Neural cell (in vitro differentiated cells): Measurements from ENCODE around the gene BNC2. TPM values are rescaled to one million over a fixed set of nuclear protein-coding genes. Genes with fewer than 3 reads are reported as not detected.

ENCODE experiments used
- H2AFZ ChIP-seq: fragments of 200-600, 300-800 bp; sonication (generic), shearing (Covaris generic); 2 replicates; pipeline ENCODE4 v1.6.0; 2014; ENCODE audit warnings: low read depth, mild to moderate bottlenecking, antibody characterized with exemption, low read length, moderate library complexity
- H3F3A ChIP-seq: fragments of 200-600 bp; shearing (Covaris generic); 2 replicates; pipeline ENCODE4 v1.6.1; 2016; ENCODE audit warnings: mild to moderate bottlenecking, moderate library complexity, mixed read lengths, antibody characterized with exemption, low read length; ENCODE audit not compliant: insufficient read depth, poor library complexity, severe bottlenecking
- H3K27ac ChIP-seq: fragments of 200-600, 300-800 bp; sonication (generic), shearing (Covaris generic); 2 replicates; pipeline ENCODE4 v1.5.1; 2014; ENCODE audit warnings: mild to moderate bottlenecking, low read length, moderate library complexity
- H3K27me3 ChIP-seq: fragments of 300-800, 200-600 bp; sonication (generic), shearing (Covaris generic); 2 replicates; pipeline ENCODE4 v1.6.0; 2014; ENCODE audit warnings: mild to moderate bottlenecking, low read depth, low read length, moderate library complexity; ENCODE audit not compliant: insufficient read depth
- H3K36me3 ChIP-seq: fragments of 300-800, 200-600 bp; sonication (generic), shearing (Covaris generic); 2 replicates; pipeline ENCODE4 v1.5.1; 2014; ENCODE audit warnings: mild to moderate bottlenecking, antibody characterized with exemption, low read length, moderate library complexity; ENCODE audit not compliant: insufficient read depth
- H3K4me2 ChIP-seq: fragments of 300-800, 200-600 bp; sonication (generic), shearing (Covaris generic); 2 replicates; pipeline ENCODE4 v1.6.0; 2014; ENCODE audit warnings: mild to moderate bottlenecking, low read length
- H3K4me3 ChIP-seq: fragments of 300-800, 200-600 bp; sonication (generic), shearing (Covaris generic); 2 replicates; pipeline ENCODE4 v1.5.1; 2014; ENCODE audit warnings: mild to moderate bottlenecking, low read length, moderate library complexity
- H3K79me2 ChIP-seq: fragments of 200-600 bp; shearing (Covaris generic); replicated peaks from 2 replicates; pipeline ENCODE4 v1.6.0; 2014; ENCODE audit warnings: mild to moderate bottlenecking, low read length, moderate library complexity; ENCODE audit not compliant: insufficient read depth
- H3K9ac ChIP-seq: fragments of 300-800, 200-600 bp; sonication (generic), shearing (Covaris generic); 2 replicates; pipeline ENCODE4 v1.6.1; 2016; ENCODE audit warnings: mild to moderate bottlenecking, low read length, mixed read lengths
- H3K9me2 ChIP-seq: fragments of 200-600 bp; shearing (Covaris generic); 2 replicates; pipeline ENCODE4 v1.6.1; 2016; ENCODE audit warnings: mild to moderate bottlenecking, low read length, mixed read lengths; ENCODE audit not compliant: insufficient read depth
- H3K9me3 ChIP-seq: fragments of 200-600, 300-800 bp; sonication (generic), shearing (Covaris generic); 2 replicates; pipeline ENCODE4 v1.6.1; 2016; ENCODE audit warnings: mild to moderate bottlenecking, mixed run types, low read length, moderate library complexity, mixed read lengths
- H4K20me1 ChIP-seq: fragments of 200-600 bp; shearing (Covaris generic); 2 replicates; pipeline ENCODE4 v1.6.1; 2016; ENCODE audit warnings: mild to moderate bottlenecking, mixed run types; ENCODE audit not compliant: insufficient read depth
- EP300 ChIP-seq: fragments of 450-650 bp; conservative IDR thresholded peaks from 2 replicates; pipeline ENCODE4 v1.6.1; 2014; ENCODE audit warnings: antibody characterized with exemption, mild to moderate bottlenecking, moderate library complexity; ENCODE audit not compliant: poor library complexity, severe bottlenecking
- EZH2 ChIP-seq: fragments of 200-600, 300-800 bp; shearing (Covaris generic), sonication (generic); IDR thresholded peaks from 2 replicates; pipeline ENCODE4 v1.6.1; 2014; ENCODE audit warnings: antibody characterized with exemption, low read length, borderline replicate concordance, mild to moderate bottlenecking; ENCODE audit not compliant: insufficient read depth, poor library complexity, severe bottlenecking
- MXI1 ChIP-seq: fragments of 450-650 bp; conservative IDR thresholded peaks from 2 replicates; pipeline ENCODE4 v1.6.1; 2014; ENCODE audit warnings: antibody characterized with exemption, mild to moderate bottlenecking; ENCODE audit not compliant: poor library complexity, severe bottlenecking
- POLR2AphosphoS5 ChIP-seq: IDR thresholded peaks from 2 replicates; pipeline ENCODE4 v1.6.1; 2012
- RAD21 ChIP-seq: fragments of 450-650 bp; conservative IDR thresholded peaks from 2 replicates; pipeline ENCODE4 v1.6.1; 2014; ENCODE audit warnings: antibody characterized with exemption, mild to moderate bottlenecking, moderate library complexity
- SMC3 ChIP-seq: fragments of 450-650 bp; conservative IDR thresholded peaks from 2 replicates; pipeline ENCODE4 v1.6.1; 2014; ENCODE audit warnings: antibody characterized with exemption, mild to moderate bottlenecking, moderate library complexity; ENCODE audit not compliant: poor library complexity
- TAF1 ChIP-seq: IDR thresholded peaks from 2 replicates; pipeline ENCODE4 v1.6.1; 2012; ENCODE audit warnings: low read depth
- polyA plus RNA-seq: library from polyadenylated mRNA; depleted of rRNA; stranded (reverse); fragments of >200 nt; gene quantifications from 2 replicates; pipeline ENCODE4 v1.2.3, GENCODE V29; 2014
- TF ChIP-seq, protein P1 (sequence below): fragments of 450-650 bp; IDR thresholded peaks from 2 replicates; pipeline ENCODE4 v1.5.1; 2014; ENCODE audit warnings: antibody characterized with exemption, mild to moderate bottlenecking, moderate library complexity; ENCODE audit not compliant: poor library complexity, severe bottlenecking
- TF ChIP-seq, protein P2 (sequence below): IDR thresholded peaks from 2 replicates; pipeline ENCODE4 v1.6.1; 2012; ENCODE audit warnings: borderline replicate concordance

BNC2 gene
- polyA plus RNA-seq, 1 donor from 2014 or later, result 1.3 TPM

DNA sequence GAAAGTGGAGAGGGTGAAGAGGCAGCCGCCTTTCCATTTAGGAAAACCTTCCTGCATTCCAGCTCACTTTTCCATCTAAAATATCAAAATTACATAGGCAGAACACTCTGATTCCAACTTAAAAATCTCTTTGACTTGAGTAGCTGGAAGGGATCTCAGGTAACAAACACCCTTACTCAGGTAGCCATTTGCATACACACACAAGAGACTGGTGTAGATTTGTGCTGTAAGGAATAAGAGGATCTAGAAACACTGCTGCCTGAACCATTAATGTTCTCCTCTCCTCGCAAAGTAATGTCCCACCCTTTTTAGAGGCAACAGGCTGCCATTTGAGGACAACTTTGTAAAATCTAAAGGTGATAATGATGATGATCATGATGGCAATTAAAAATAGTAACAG lies 53.5 kb downstream of the BNC2 start:
- no peak overlapping the region for H3K9ac ChIP-seq
- no peak overlapping the region for H3K27ac ChIP-seq
- no peaks in the 10 kb centered on the region for H3K27me3 ChIP-seq
- H4K20me1 ChIP-seq, result no peaks in the 10 kb centered on the region
- H2AFZ ChIP-seq, result no peak overlapping the region
- H3K9me3 ChIP-seq, result no peaks in the 10 kb centered on the region
- TF ChIP-seq RAD21, result no peak
- TF ChIP-seq, protein P1, sequence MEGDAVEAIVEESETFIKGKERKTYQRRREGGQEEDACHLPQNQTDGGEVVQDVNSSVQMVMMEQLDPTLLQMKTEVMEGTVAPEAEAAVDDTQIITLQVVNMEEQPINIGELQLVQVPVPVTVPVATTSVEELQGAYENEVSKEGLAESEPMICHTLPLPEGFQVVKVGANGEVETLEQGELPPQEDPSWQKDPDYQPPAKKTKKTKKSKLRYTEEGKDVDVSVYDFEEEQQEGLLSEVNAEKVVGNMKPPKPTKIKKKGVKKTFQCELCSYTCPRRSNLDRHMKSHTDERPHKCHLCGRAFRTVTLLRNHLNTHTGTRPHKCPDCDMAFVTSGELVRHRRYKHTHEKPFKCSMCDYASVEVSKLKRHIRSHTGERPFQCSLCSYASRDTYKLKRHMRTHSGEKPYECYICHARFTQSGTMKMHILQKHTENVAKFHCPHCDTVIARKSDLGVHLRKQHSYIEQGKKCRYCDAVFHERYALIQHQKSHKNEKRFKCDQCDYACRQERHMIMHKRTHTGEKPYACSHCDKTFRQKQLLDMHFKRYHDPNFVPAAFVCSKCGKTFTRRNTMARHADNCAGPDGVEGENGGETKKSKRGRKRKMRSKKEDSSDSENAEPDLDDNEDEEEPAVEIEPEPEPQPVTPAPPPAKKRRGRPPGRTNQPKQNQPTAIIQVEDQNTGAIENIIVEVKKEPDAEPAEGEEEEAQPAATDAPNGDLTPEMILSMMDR, result no peak
- TF ChIP-seq, protein P2, sequence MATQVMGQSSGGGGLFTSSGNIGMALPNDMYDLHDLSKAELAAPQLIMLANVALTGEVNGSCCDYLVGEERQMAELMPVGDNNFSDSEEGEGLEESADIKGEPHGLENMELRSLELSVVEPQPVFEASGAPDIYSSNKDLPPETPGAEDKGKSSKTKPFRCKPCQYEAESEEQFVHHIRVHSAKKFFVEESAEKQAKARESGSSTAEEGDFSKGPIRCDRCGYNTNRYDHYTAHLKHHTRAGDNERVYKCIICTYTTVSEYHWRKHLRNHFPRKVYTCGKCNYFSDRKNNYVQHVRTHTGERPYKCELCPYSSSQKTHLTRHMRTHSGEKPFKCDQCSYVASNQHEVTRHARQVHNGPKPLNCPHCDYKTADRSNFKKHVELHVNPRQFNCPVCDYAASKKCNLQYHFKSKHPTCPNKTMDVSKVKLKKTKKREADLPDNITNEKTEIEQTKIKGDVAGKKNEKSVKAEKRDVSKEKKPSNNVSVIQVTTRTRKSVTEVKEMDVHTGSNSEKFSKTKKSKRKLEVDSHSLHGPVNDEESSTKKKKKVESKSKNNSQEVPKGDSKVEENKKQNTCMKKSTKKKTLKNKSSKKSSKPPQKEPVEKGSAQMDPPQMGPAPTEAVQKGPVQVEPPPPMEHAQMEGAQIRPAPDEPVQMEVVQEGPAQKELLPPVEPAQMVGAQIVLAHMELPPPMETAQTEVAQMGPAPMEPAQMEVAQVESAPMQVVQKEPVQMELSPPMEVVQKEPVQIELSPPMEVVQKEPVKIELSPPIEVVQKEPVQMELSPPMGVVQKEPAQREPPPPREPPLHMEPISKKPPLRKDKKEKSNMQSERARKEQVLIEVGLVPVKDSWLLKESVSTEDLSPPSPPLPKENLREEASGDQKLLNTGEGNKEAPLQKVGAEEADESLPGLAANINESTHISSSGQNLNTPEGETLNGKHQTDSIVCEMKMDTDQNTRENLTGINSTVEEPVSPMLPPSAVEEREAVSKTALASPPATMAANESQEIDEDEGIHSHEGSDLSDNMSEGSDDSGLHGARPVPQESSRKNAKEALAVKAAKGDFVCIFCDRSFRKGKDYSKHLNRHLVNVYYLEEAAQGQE, result no peak
- no peak for TF ChIP-seq TAF1
- no peak for TF ChIP-seq EZH2
- TF ChIP-seq POLR2AphosphoS5, result no peak
- TF ChIP-seq EP300, result no peak
- no peak for TF ChIP-seq SMC3
- TF ChIP-seq MXI1, result no peak
- H3F3A ChIP-seq, result no peaks in the 10 kb centered on the region
- no peak overlapping the region for H3K4me3 ChIP-seq
- no peaks in the 10 kb centered on the region for H3K9me2 ChIP-seq
- no peaks in the 10 kb centered on the region for H3K36me3 ChIP-seq
- H3K4me2 ChIP-seq, result no peak overlapping the region
- no peaks in the 10 kb centered on the region for H3K79me2 ChIP-seq

- TF ChIP-seq, protein P1, result no peak
- TF ChIP-seq RAD21 (no peak), TAF1 (no peak), SMC3 (no peak), EZH2 (no peak), EP300 (no peak), MXI1 (no peak), POLR2AphosphoS5 (no peak)
- TF ChIP-seq, protein P2, result no peak
- Histone ChIP-seq H3K79me2 (no peaks in the 10 kb centered on the region), H3F3A (no peaks in the 10 kb centered on the region), H3K4me2 (no peak overlapping the region), H3K27ac (no peak overlapping the region), H3K27me3 (no peaks in the 10 kb centered on the region), H2AFZ (no peak overlapping the region), H3K4me3 (no peak overlapping the region), H3K9ac (no peak overlapping the region), H3K9me2 (no peaks in the 10 kb centered on the region), H4K20me1 (no peaks in the 10 kb centered on the region), H3K36me3 (no peaks in the 10 kb centered on the region), H3K9me3 (no peaks in the 10 kb centered on the region)
These were observed 54.5 kb downstream of the BNC2 start for GRCh38 chr9:16816011-16816410.
